Measurements from ENCODE around the gene SFXN3. TPM values are rescaled to one million over a fixed set of nuclear protein-coding genes. Genes with fewer than 3 reads are reported as not detected.

The SFXN3 gene
- total RNA-seq, 1 donor from 2014 or later = 5.2 TPM

DNA sequence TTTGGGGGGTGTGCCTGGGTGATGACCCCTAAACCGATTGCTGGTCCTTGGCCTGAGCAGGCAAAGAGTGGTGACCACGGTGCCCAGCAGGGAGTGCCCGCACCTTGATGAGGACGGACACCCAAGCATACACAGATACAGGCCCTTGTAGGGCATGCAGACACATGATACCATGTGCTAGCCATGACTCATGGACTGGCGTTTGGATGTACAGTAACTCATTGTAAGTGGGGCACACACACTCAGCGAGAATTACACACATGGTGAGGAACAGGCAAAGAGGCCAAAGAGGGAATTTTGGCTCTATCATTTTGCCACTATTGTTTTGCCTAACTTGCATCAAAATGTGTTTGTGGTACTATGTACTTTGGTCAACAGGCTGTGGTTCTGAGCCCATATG lies 54.8 kb downstream of the SFXN3 start:
- Mint-ChIP-seq H3K4me1 (ENCODE audit: low read depth, unreplicated experiment) (no peaks in the 10 kb centered on the region), H3K36me3 (ENCODE audit: unreplicated experiment) (no peaks in the 10 kb centered on the region), H3K27me3 (ENCODE audit: unreplicated experiment) (peaks cover 11% of the 10 kb centered on the region), H3K27ac (ENCODE audit: unreplicated experiment) (no peak overlapping the region), H3K4me3 (ENCODE audit: unreplicated experiment) (no peak overlapping the region), H3K9me3 (ENCODE audit: unreplicated experiment) (no peaks in the 10 kb centered on the region)
- no peak for DNase-seq
- TF ChIP-seq, protein P1, sequence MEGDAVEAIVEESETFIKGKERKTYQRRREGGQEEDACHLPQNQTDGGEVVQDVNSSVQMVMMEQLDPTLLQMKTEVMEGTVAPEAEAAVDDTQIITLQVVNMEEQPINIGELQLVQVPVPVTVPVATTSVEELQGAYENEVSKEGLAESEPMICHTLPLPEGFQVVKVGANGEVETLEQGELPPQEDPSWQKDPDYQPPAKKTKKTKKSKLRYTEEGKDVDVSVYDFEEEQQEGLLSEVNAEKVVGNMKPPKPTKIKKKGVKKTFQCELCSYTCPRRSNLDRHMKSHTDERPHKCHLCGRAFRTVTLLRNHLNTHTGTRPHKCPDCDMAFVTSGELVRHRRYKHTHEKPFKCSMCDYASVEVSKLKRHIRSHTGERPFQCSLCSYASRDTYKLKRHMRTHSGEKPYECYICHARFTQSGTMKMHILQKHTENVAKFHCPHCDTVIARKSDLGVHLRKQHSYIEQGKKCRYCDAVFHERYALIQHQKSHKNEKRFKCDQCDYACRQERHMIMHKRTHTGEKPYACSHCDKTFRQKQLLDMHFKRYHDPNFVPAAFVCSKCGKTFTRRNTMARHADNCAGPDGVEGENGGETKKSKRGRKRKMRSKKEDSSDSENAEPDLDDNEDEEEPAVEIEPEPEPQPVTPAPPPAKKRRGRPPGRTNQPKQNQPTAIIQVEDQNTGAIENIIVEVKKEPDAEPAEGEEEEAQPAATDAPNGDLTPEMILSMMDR (IDR thresholded peaks at IDR 0.05; ENCODE audit: partially characterized antibody, unreplicated experiment) = no peak

DNA sequence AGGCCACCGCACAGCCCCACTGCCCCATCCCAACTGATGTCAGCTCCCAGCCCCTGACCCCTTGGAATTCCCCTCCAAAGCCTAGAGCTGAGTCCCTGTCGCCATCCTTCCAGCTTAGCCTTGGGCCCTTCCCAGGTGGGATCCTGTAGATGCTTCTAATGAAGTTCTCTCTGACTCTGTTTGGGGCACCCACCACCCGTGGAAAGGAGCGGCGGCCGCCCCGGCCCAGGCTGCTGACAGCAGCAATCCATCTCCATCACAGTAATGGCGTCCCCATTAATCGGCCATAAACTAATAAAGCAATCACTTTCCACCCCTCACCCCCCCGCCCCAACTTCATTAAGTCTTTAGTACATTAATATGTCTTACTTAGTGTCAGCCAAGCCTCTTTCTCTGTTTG lies 56.3 kb downstream of the SFXN3 start:
- no peaks in the 10 kb centered on the region for H3K4me1 Mint-ChIP-seq (ENCODE audit: low read depth, unreplicated experiment)
- no peak overlapping the region for H3K4me3 Mint-ChIP-seq (ENCODE audit: unreplicated experiment)
- no peaks in the 10 kb centered on the region for H3K36me3 Mint-ChIP-seq (ENCODE audit: unreplicated experiment)
- no peaks in the 10 kb centered on the region for H3K9me3 Mint-ChIP-seq (ENCODE audit: unreplicated experiment)
- H3K27me3 Mint-ChIP-seq (ENCODE audit: unreplicated experiment) = peaks cover 12% of the 10 kb centered on the region
- TF ChIP-seq, protein P1 (IDR thresholded peaks at IDR 0.05; ENCODE audit: partially characterized antibody, unreplicated experiment) = no peak
- DNase-seq = no peak
- no peak overlapping the region for H3K27ac Mint-ChIP-seq (ENCODE audit: unreplicated experiment)

DNA sequence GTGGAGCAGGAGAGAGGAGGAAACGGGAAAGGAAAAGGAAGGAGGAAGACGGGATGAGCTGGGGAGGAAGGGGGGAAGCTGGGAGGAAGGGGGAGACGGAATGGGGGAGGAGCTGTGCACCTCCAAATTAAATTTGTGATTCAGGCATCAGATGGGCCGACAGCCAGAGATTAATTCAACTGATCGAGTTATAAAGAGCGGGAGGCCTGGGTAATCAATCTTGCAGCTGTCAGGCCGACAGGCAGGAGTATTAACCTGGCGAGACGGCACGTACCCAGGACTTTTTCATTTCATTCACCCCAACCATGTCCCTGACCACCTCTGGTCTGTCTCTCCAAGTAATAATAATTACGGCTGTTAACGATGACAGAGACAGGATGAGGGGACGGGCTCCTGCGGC lies 56.9 kb downstream of the SFXN3 start:
- DNase-seq = no peak
- Mint-ChIP-seq H3K36me3 (ENCODE audit: unreplicated experiment) (no peaks in the 10 kb centered on the region), H3K4me1 (ENCODE audit: low read depth, unreplicated experiment) (no peaks in the 10 kb centered on the region), H3K27me3 (ENCODE audit: unreplicated experiment) (peaks cover 9% of the 10 kb centered on the region), H3K4me3 (ENCODE audit: unreplicated experiment) (no peak overlapping the region), H3K9me3 (ENCODE audit: unreplicated experiment) (no peaks in the 10 kb centered on the region), H3K27ac (ENCODE audit: unreplicated experiment) (no peak overlapping the region)
- TF ChIP-seq, protein P1 (IDR thresholded peaks at IDR 0.05; ENCODE audit: partially characterized antibody, unreplicated experiment) = no peak

DNA sequence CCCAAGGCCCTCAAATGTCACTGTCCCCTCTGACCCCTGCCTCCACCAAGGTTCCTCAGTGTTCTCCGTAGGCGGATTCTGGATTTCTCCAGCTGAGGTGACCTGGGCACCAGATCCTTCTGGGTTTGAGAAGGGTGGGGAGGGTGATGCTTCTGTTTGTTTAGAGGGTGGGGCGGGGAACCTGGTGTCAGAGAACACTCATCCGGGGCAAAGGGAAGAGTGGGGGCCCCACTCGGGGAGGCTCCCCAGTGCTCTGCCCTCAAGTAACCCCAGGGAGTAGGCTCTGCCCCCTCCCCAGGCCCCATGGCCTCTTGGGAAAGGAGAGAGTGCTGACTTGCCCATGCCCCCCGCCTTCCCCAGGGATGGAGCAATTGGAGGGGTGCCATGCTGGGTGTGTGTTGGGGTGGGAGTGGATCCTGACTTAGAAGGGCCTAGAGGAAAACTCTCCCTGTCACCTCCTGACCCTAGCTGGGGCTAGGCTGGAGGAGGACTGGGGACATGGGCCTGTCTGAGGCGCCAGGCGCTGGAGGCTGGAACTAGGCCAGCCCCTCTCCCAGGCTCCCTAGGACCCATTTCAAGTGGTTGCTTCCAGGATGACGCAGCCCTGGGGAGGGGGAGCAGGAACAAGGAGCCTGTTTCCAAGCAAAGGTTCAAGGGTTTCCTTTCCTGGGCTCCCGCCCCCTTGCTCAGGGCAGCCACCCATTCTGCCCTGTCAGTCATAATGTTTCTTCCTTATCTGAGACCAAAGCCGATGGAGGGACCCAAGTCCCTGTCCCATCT lies 58.7 kb downstream of the SFXN3 start:
- peaks cover 7% of the 10 kb centered on the region for H3K27me3 Mint-ChIP-seq (ENCODE audit: unreplicated experiment)
- no peak overlapping the region for H3K27ac Mint-ChIP-seq (ENCODE audit: unreplicated experiment)

DNA sequence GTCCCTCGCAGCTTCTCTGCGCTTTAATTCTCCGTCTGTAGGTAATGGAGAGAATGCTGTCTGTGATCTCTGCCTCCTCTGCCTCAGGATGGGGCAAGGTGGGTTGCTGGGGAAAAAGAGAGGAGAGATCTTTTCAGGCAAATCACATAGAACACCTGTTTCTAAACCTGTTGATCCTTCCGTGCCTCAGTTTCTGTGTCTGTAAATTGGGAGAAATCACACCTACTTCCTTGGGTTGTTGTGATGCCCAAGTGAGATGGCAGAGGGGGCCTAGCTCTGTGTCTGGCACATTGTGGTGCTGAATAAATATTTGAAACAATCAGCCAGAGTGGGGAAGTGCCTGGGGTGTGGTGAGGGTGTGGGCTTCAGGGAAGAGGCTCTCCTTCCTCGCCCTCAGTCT lies 59.6 kb downstream of the SFXN3 start:
- Mint-ChIP-seq H3K4me1 (ENCODE audit: low read depth, unreplicated experiment) (no peaks in the 10 kb centered on the region), H3K27ac (ENCODE audit: unreplicated experiment) (no peak overlapping the region), H3K4me3 (ENCODE audit: unreplicated experiment) (no peak overlapping the region), H3K27me3 (ENCODE audit: unreplicated experiment) (peaks cover 9% of the 10 kb centered on the region), H3K36me3 (ENCODE audit: unreplicated experiment) (no peaks in the 10 kb centered on the region), H3K9me3 (ENCODE audit: unreplicated experiment) (peaks cover 3% of the 10 kb centered on the region)
- DNase-seq = no peak
- TF ChIP-seq, protein P1 (IDR thresholded peaks at IDR 0.05; ENCODE audit: partially characterized antibody, unreplicated experiment) = no peak

More for the DNA sequence above, 58.7 kb downstream of the SFXN3 start:
- Mint-ChIP-seq H3K4me1 (ENCODE audit: low read depth, unreplicated experiment) (no peaks in the 10 kb centered on the region), H3K9me3 (ENCODE audit: unreplicated experiment) (peaks cover under 1% of the 10 kb centered on the region), H3K36me3 (ENCODE audit: unreplicated experiment) (no peaks in the 10 kb centered on the region), H3K4me3 (ENCODE audit: unreplicated experiment) (no peak overlapping the region)
- DNase-seq = no peak
- TF ChIP-seq, protein P1 (IDR thresholded peaks at IDR 0.05; ENCODE audit: partially characterized antibody, unreplicated experiment) = no peak

Data from glutamatergic neuron (in vitro differentiated cells).